Adipose tissue (tissue), 3 donors: Measurements from ENCODE around the gene KANSL1. TPM values are rescaled to one million over a fixed set of nuclear protein-coding genes. Genes with fewer than 3 reads are reported as not detected.
"Not testable (repeated sequence)": the region's sequence is repeated elsewhere in the genome, so short reads cannot be mapped to it uniquely, and the experiment has no call there.

Source experiments
- H3K27ac ChIP-seq: one replicate; pipeline ENCODE4 v1.5.1; 2013; ENCODE audit warnings: low read depth, low read length
- WGBS, 3 donors: extraction: QIAGEN DNeasy Blood & Tissue Kit; methylation state at CpG; one replicate each; pipeline ENCODE4 v1.1.7; 2013; 5-methylcytosine and 5-hydroxymethylcytosine counted together
- polyA plus RNA-seq, 3 donors: library from polyadenylated mRNA; stranded (reverse); fragments of 200-250 nt; gene quantifications; one replicate each; pipeline ENCODE4 v1.2.3, GENCODE V29; 2013
- donor health status: healthy with polysubstance abuse.
- donor health status: Bipolar disorder and iron deficiency.
- donor health status: healthy.

Gene KANSL1
- polyA plus RNA-seq, 3 donors = 11.4 to 15.2 (median 14.3) TPM

- WGBS, 3 donors = 0 to 1% (median 0%) methylated on average over 54 to 60 of the region's 60 CpGs
- H3K27ac ChIP-seq = no peak overlapping the region
Observed at GRCh38 chr17:46193626-46194392, 580 bp upstream of the KANSL1 start.

GRCh38 chr17:46192439-46193150 is 634 bp downstream of the KANSL1 start:
- 0 to 1% (median 0%) methylated on average over 28 to 51 of the region's 60 CpGs for WGBS, 3 donors

GRCh38 chr17:46192189-46192438 is 1.1 kb downstream of the KANSL1 start:
- no peak overlapping the region for H3K27ac ChIP-seq
- WGBS, 3 donors = 0% methylated on average over 7 of the region's 7 CpGs

More at GRCh38 chr17:46192439-46193150, 634 bp downstream of the KANSL1 start:
- H3K27ac ChIP-seq = peak overlapping the region; percentile 61

- WGBS, 3 donors = 0 to 1% (median 0%) methylated on average over 20 of the region's 20 CpGs
- H3K27ac ChIP-seq = no peak overlapping the region
Observed at GRCh38 chr17:46191322-46192188, 1.7 kb downstream of the KANSL1 start.

- 18 to 41% (median 38%) methylated on average over 4 of the region's 4 CpGs for WGBS, 3 donors
Observed at GRCh38 chr17:46190763-46191162, 2.5 kb downstream of the KANSL1 start.

GRCh38 chr17:46186827-46187235 is 6.4 kb downstream of the KANSL1 start:
- 87 to 97% (median 94%) methylated on average over 3 of the region's 3 CpGs for WGBS, 3 donors
- not testable (repeated sequence) for H3K27ac ChIP-seq

More at GRCh38 chr17:46190763-46191162, 2.5 kb downstream of the KANSL1 start:
- H3K27ac ChIP-seq = no peak overlapping the region

- WGBS, 3 donors = 81 to 89% (median 85%) methylated on average over 7 of the region's 7 CpGs
- H3K27ac ChIP-seq = no peak overlapping the region
Observed at GRCh38 chr17:46184696-46185095, 8.5 kb downstream of the KANSL1 start.

GRCh38 chr17:46183383-46183782 is 9.8 kb downstream of the KANSL1 start:
- 81 to 92% (median 92%) methylated on average over 7 of the region's 7 CpGs for WGBS, 3 donors
- H3K27ac ChIP-seq = not testable (repeated sequence)

- H3K27ac ChIP-seq = no peak overlapping the region
Observed at GRCh38 chr17:46182961-46183360, 10.3 kb downstream of the KANSL1 start.

GRCh38 chr17:46181940-46182339 is 11.3 kb downstream of the KANSL1 start:
- 51 to 63% (median 58%) methylated on average over 5 of the region's 5 CpGs for WGBS, 3 donors

More at GRCh38 chr17:46182961-46183360, 10.3 kb downstream of the KANSL1 start:
- WGBS, 3 donors = 92 to 94% (median 92%) methylated on average over 3 of the region's 3 CpGs

GRCh38 chr17:46181316-46181715 is 11.9 kb downstream of the KANSL1 start:
- 91% methylated on average over 14 of the region's 14 CpGs for WGBS, 3 donors

More at GRCh38 chr17:46181940-46182339, 11.3 kb downstream of the KANSL1 start:
- H3K27ac ChIP-seq = no peak overlapping the region

GRCh38 chr17:46180892-46181274 is 12.3 kb downstream of the KANSL1 start:
- WGBS, 3 donors = 60 to 70% (median 65%) methylated on average over 2 of the region's 2 CpGs
- H3K27ac ChIP-seq = no peak overlapping the region

More at GRCh38 chr17:46181316-46181715, 11.9 kb downstream of the KANSL1 start:
- H3K27ac ChIP-seq = not testable (repeated sequence)

GRCh38 chr17:46180185-46180891 is 12.9 kb downstream of the KANSL1 start:
- not testable (repeated sequence) for H3K27ac ChIP-seq

GRCh38 chr17:46179375-46179999 is 13.7 kb downstream of the KANSL1 start:
- WGBS, 3 donors = 64 to 91% (median 74%) methylated on average over 11 of the region's 11 CpGs
- no peak overlapping the region for H3K27ac ChIP-seq

More at GRCh38 chr17:46180185-46180891, 12.9 kb downstream of the KANSL1 start:
- WGBS, 3 donors = 92 to 94% (median 92%) methylated on average over 16 of the region's 16 CpGs

GRCh38 chr17:46178550-46179214 is 14.5 kb downstream of the KANSL1 start:
- H3K27ac ChIP-seq = no peak overlapping the region
- WGBS, 3 donors = 22 to 66% (median 57%) methylated on average over 4 of the region's 4 CpGs

- 65 to 79% (median 69%) methylated on average over 3 of the region's 3 CpGs for WGBS, 3 donors
- H3K27ac ChIP-seq = no peak overlapping the region
Observed at GRCh38 chr17:46176975-46177374, 16.3 kb downstream of the KANSL1 start.

- H3K27ac ChIP-seq = no peak overlapping the region
- 24 to 52% (median 50%) methylated on average over 1 of the region's 1 CpG for WGBS, 3 donors
Observed at GRCh38 chr17:46175891-46176290, 17.3 kb downstream of the KANSL1 start.
